ENCODE results near the gene TNRC6A.

- TF ChIP-seq CTCF (conservative IDR thresholded peaks at IDR 0.05; ENCODE audit: low read depth, low read length) (no peak), EZH2phosphoT487 (IDR thresholded peaks at IDR 0.05; ENCODE audit: borderline replicate concordance, low read length) (no peak)
These were observed 45.5 kb upstream of the TNRC6A start for GRCh38 chr16:24683847-24684493.

All from PC-3 (cell line).